ENCODE results near the gene CDC5L.

- TF ChIP-seq CTCF (IDR thresholded peaks at IDR 0.05; ENCODE audit: insufficient read depth, low read length, poor library complexity, severe bottlenecking) (no peak), EZH2phosphoT487 (conservative IDR thresholded peaks at IDR 0.05; ENCODE audit: low read length) (no peak)
Measured at GRCh38 chr6:44472250-44472945, 84.9 kb downstream of the CDC5L start.
